ENCODE measurements around the gene KCNK18. TPM values are rescaled to one million over a fixed set of nuclear protein-coding genes. Genes with fewer than 3 reads are reported as not detected.
"Not testable (repeated sequence)": the region's sequence is repeated elsewhere in the genome, so short reads cannot be mapped to it uniquely, and the experiment has no call there.

Gene KCNK18
- total RNA-seq, 1 experiment from 2014 or later: not detected

DNA sequence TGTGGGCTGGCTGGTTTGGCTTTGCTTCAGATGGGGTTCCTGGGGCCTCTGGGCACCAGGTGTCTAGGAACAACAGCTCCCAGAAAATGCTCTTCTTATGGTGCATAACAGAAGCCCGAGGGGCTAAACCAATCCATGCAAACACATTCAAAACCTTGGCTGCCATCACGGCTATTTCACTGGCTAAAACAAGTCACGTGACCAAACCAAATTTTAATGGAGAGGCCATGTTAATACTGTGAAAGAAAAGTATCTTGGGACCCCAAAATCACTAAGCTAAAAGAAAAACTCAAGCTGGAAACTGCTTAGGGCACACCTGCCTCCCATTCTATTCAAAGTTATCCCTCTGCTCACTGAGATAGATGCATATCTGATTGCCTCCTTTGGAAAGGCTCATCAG, 19.1 kb upstream of the KCNK18 start:
- Mint-ChIP-seq H3K9me3 (ENCODE audit: unreplicated experiment) (no peaks in the 10 kb centered on the region), H3K4me1 (ENCODE audit: insufficient read depth, unreplicated experiment) (no peaks in the 10 kb centered on the region), H3K27ac (ENCODE audit: low read depth, unreplicated experiment) (no peak overlapping the region), H3K27me3 (ENCODE audit: insufficient read depth, unreplicated experiment) (peaks cover 17% of the 10 kb centered on the region), H3K4me3 (ENCODE audit: unreplicated experiment) (no peak overlapping the region), H3K36me3 (ENCODE audit: insufficient read depth, unreplicated experiment) (no peaks in the 10 kb centered on the region)
- intact Hi-C loops (cut with micrococcal nuclease): loop anchor here (5.0 to 10.0 kb wide), 2 partner anchors 103 to 551 kb away; no protein-coding TSS in a partner anchor
- no peak for DNase-seq (ENCODE audit: unreplicated experiment)
- POLR2A ChIA-PET: no interaction called here
- no TSS peak for BruUV-seq (replicated peaks)
- TF ChIP-seq CTCF (IDR thresholded peaks at IDR 0.05; ENCODE audit: unreplicated experiment): no peak
- CTCF ChIA-PET: interaction anchor here (0.9 to 18.6 kb wide), 4 partner anchors 19 to 390 kb away, joined by 3 to 578 read pairs (median 10); no protein-coding TSS in a partner anchor

- no peak for TF ChIP-seq CTCF (IDR thresholded peaks at IDR 0.05; ENCODE audit: unreplicated experiment)
- intact Hi-C loops (cut with micrococcal nuclease): no loop called here
- Mint-ChIP-seq H3K36me3 (ENCODE audit: insufficient read depth, unreplicated experiment) (no peaks in the 10 kb centered on the region), H3K4me3 (ENCODE audit: unreplicated experiment) (no peak overlapping the region), H3K4me1 (ENCODE audit: insufficient read depth, unreplicated experiment) (peaks cover 8% of the 10 kb centered on the region), H3K27ac (ENCODE audit: low read depth, unreplicated experiment) (no peak overlapping the region), H3K9me3 (ENCODE audit: unreplicated experiment) (no peaks in the 10 kb centered on the region), H3K27me3 (ENCODE audit: insufficient read depth, unreplicated experiment) (peaks cover 12% of the 10 kb centered on the region)
- ChIA-PET CTCF (interaction anchor here (1.3 to 5.9 kb wide), 3 partner anchors 10 to 387 kb away, joined by 4 to 39 read pairs (median 9); no protein-coding TSS in a partner anchor), POLR2A (no interaction called here)
- DNase-seq (ENCODE audit: unreplicated experiment): no peak
- no TSS peak for BruUV-seq (replicated peaks)
Measured at GRCh38 chr10:117184296-117184695, 13.0 kb upstream of the KCNK18 start.

GRCh38 chr10:117184821-117185220, 12.5 kb upstream of the KCNK18 start:
- DNase-seq (ENCODE audit: unreplicated experiment): no peak
- H3K27me3 Mint-ChIP-seq (ENCODE audit: insufficient read depth, unreplicated experiment): peaks cover 12% of the 10 kb centered on the region
- intact Hi-C loops (cut with micrococcal nuclease): no loop called here
- H3K4me1 Mint-ChIP-seq (ENCODE audit: insufficient read depth, unreplicated experiment): peaks cover 8% of the 10 kb centered on the region
- ChIA-PET POLR2A (no interaction called here), CTCF (interaction anchor here (0.6 to 5.9 kb wide), 3 partner anchors 10 to 387 kb away, joined by 3 to 39 read pairs (median 4); no protein-coding TSS in a partner anchor)
- BruUV-seq (replicated peaks): no TSS peak
- H3K4me3 Mint-ChIP-seq (ENCODE audit: unreplicated experiment): no peak overlapping the region
- no peaks in the 10 kb centered on the region for H3K9me3 Mint-ChIP-seq (ENCODE audit: unreplicated experiment)
- H3K36me3 Mint-ChIP-seq (ENCODE audit: insufficient read depth, unreplicated experiment): no peaks in the 10 kb centered on the region
- no peak for TF ChIP-seq CTCF (IDR thresholded peaks at IDR 0.05; ENCODE audit: unreplicated experiment)
- no peak overlapping the region for H3K27ac Mint-ChIP-seq (ENCODE audit: low read depth, unreplicated experiment)

GRCh38 chr10:117185817-117186216, 11.5 kb upstream of the KCNK18 start:
- peak; percentile 11 for TF ChIP-seq CTCF (IDR thresholded peaks at IDR 0.05; ENCODE audit: unreplicated experiment)
- BruUV-seq (replicated peaks); DNase-seq (ENCODE audit: unreplicated experiment); intact Hi-C loops (cut with micrococcal nuclease); H3K27me3 Mint-ChIP-seq (ENCODE audit: insufficient read depth, unreplicated experiment); POLR2A ChIA-PET; H3K36me3 Mint-ChIP-seq (ENCODE audit: insufficient read depth, unreplicated experiment); H3K4me1 Mint-ChIP-seq (ENCODE audit: insufficient read depth, unreplicated experiment); H3K9me3 Mint-ChIP-seq (ENCODE audit: unreplicated experiment); H3K4me3 Mint-ChIP-seq (ENCODE audit: unreplicated experiment); H3K27ac Mint-ChIP-seq (ENCODE audit: low read depth, unreplicated experiment): not testable (repeated sequence)
- CTCF ChIA-PET: interaction anchor here (0.6 to 5.9 kb wide), 5 partner anchors 8 to 402 kb away, joined by 3 to 39 read pairs (median 4); no protein-coding TSS in a partner anchor
